HepG2 (cell line): ENCODE data around the gene SLC11A1. TPM values are rescaled to one million over a fixed set of nuclear protein-coding genes. Genes with fewer than 3 reads are reported as not detected.

Experiments used
- CHD4 ChIP-seq: fragments of 200-600 bp; sonication (generic); IDR thresholded peaks from 2 replicates; pipeline ENCODE4 v1.7.0; 2017; ENCODE audit warnings: mild to moderate bottlenecking, low read length, borderline replicate concordance
- DMAP1 ChIP-seq: IDR thresholded peaks from 2 replicates; pipeline ENCODE4 v1.6.1; 2016
- FOSL1 ChIP-seq: sonication (generic); formaldehyde crosslinking; IDR thresholded peaks from 2 replicates; pipeline ENCODE4 v1.9.0; 2021; ENCODE audit warnings: missing genetic modification reagents, borderline replicate concordance
- GATAD1 ChIP-seq: IDR thresholded peaks from 2 replicates; pipeline ENCODE4 v1.6.1; 2016; ENCODE audit warnings: missing genetic modification reagents, missing compliant biosample characterization
- JUND ChIP-seq: sonication (generic); formaldehyde crosslinking; IDR thresholded peaks from 2 replicates; pipeline ENCODE4 v1.8.0; 2022; ENCODE audit warnings: mild to moderate bottlenecking, missing genetic modification reagents
- MED1 ChIP-seq: sonication (generic); formaldehyde crosslinking; IDR thresholded peaks from 2 replicates; pipeline ENCODE4 v1.4.0; 2020; ENCODE audit warnings: missing genetic modification reagents
- MED8 ChIP-seq: sonication (generic); formaldehyde crosslinking; IDR thresholded peaks from 2 replicates; pipeline ENCODE4 v1.8.1; 2023; ENCODE audit warnings: mild to moderate bottlenecking, missing genetic modification reagents; ENCODE audit not compliant: insufficient replicate concordance
- MEF2D ChIP-seq: sonication (generic); formaldehyde crosslinking; IDR thresholded peaks from 2 replicates; pipeline ENCODE4 v1.5.1; 2020; ENCODE audit warnings: mild to moderate bottlenecking, missing genetic modification reagents
- POLR2A ChIP-seq, 2 experiments: IDR thresholded peaks; 2 replicates each; pipeline ENCODE4 v1.6.1; 2011; ENCODE audit warnings: low read depth in 2 of 2, low read length in 2 of 2, mild to moderate bottlenecking in 1 of 2, moderate library complexity in 1 of 2; ENCODE audit not compliant: insufficient read depth in 1 of 2
- RFXANK ChIP-seq: IDR thresholded peaks from 2 replicates; pipeline ENCODE4 v1.6.1; 2016
- RXRA ChIP-seq: sonication (generic); formaldehyde crosslinking; IDR thresholded peaks from 2 replicates; pipeline ENCODE4 v1.5.1; 2020; ENCODE audit warnings: missing genetic modification reagents
- SMARCE1 ChIP-seq: fragments of 450-650 bp; IDR thresholded peaks from 2 replicates; pipeline ENCODE4 v1.6.1; 2017; ENCODE audit warnings: borderline replicate concordance
- SPEN ChIP-seq: sonication (generic); formaldehyde crosslinking; IDR thresholded peaks from 2 replicates; pipeline ENCODE4 v1.5.1; 2020; ENCODE audit warnings: low read depth, mild to moderate bottlenecking, missing genetic modification reagents
- XRCC5 ChIP-seq: fragments of 200-400 bp; formaldehyde crosslinking; optimal IDR thresholded peaks from 2 replicates; pipeline ENCODE3; 2017; ENCODE audit warnings: mild to moderate bottlenecking, low read length
- ZC3H4 ChIP-seq: sonication (generic); formaldehyde crosslinking; IDR thresholded peaks from 2 replicates; pipeline ENCODE4 v1.4.0; 2020; ENCODE audit warnings: missing genetic modification reagents, borderline replicate concordance
- ZNF12 ChIP-seq: sonication (generic); formaldehyde crosslinking; IDR thresholded peaks from 2 replicates; pipeline ENCODE4 v1.5.0; 2020; ENCODE audit warnings: missing genetic modification reagents
- ZNF558 ChIP-seq: sonication (generic); formaldehyde crosslinking; IDR thresholded peaks from 2 replicates; pipeline ENCODE4 v1.9.0; 2022; ENCODE audit warnings: mild to moderate bottlenecking, missing genetic modification reagents, borderline replicate concordance
- ZNF563 ChIP-seq: sonication (generic); formaldehyde crosslinking; IDR thresholded peaks from 2 replicates; pipeline ENCODE4 v1.8.0; 2022; ENCODE audit warnings: mild to moderate bottlenecking, moderate library complexity, missing genetic modification reagents
- ZNF660 ChIP-seq: sonication (generic); formaldehyde crosslinking; IDR thresholded peaks from 2 replicates; pipeline ENCODE4 v1.5.1; 2020; ENCODE audit warnings: mild to moderate bottlenecking, low read depth, missing genetic modification reagents, borderline replicate concordance
- ZNF879 ChIP-seq: sonication (generic); formaldehyde crosslinking; IDR thresholded peaks from 2 replicates; pipeline ENCODE4 v1.8.1; 2023; ENCODE audit warnings: missing genetic modification reagents
- polyA plus RNA-seq, 8 experiments: library from polyadenylated mRNA; depleted of rRNA in 3 of 8; stranded (reverse) in 7 of 8; unstranded in 1 of 8; fragments of >200 nt; fragmentation: Illumina TruSeq in 4 of 8; extraction: Trizol in 4 of 8; gene quantifications; 2 replicates each; pipeline versions ENCODE4 v1.2.1 to v1.2.3, GENCODE V29; 2011 to 2016; ENCODE audit warnings: low read depth in 4 of 8, missing spikeins in 1 of 8, mixed read lengths in 1 of 8; ENCODE audit not compliant: insufficient read depth in 1 of 8
- total RNA-seq, 5 experiments: library from RNA; depleted of rRNA; stranded (reverse); fragments of >200 nt; fragmentation: Illumina TruSeq; extraction: Trizol; gene quantifications; 2 replicates each; pipeline ENCODE4 v1.2.3, GENCODE V29; 2016; ENCODE audit warnings: low read depth in 1 of 5
- TF ChIP-seq, protein P1 (sequence below): sonication (generic); formaldehyde crosslinking; IDR thresholded peaks from 2 replicates; pipeline ENCODE4 v1.9.0; 2021; ENCODE audit warnings: mild to moderate bottlenecking, missing genetic modification reagents
- TF ChIP-seq, protein P2 (sequence below): IDR thresholded peaks from 2 replicates; pipeline ENCODE4 v1.4.0; 2020; ENCODE audit warnings: mild to moderate bottlenecking, missing genetic modification reagents

SLC11A1 gene
- total and polyA plus RNA-seq, 2 of the 13 experiments (the other 11 are each of a cell fraction or from before 2014, with no cell fraction given): 0.33 to 2.3 TPM

DNA sequence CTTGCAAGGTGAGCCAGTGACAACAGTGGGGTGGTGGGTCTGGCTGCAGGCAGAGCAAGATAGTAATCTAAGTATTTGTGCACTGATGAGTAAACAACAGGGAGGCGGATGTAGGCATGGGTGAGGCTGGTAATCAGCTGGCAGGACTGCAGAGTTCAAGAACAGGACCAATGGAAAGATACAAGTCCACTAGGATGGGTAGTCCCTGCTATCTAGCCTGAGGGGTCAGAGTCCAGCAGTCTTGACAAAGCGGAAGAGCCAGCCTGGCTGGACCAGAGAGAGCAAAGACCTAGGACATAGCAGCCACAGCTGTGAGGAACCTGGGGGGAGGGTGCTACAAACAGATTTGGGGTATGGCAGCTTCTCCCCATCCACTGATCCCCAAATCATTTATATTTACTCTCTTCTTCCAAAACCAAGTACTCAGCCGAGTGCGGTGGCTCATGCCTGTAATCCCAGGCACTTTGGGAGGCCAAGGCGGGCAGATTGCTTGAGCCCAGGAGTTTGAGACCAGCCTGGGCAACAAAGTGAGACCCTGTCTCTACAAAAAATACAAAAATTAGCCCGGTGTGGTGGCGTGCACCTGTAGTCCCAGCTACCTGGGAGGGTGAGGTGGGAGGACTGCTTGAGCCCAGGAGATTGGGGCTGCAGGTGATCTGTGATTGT lies 62.8 kb downstream of the SLC11A1 start (continued):
- TF ChIP-seq, protein P1, sequence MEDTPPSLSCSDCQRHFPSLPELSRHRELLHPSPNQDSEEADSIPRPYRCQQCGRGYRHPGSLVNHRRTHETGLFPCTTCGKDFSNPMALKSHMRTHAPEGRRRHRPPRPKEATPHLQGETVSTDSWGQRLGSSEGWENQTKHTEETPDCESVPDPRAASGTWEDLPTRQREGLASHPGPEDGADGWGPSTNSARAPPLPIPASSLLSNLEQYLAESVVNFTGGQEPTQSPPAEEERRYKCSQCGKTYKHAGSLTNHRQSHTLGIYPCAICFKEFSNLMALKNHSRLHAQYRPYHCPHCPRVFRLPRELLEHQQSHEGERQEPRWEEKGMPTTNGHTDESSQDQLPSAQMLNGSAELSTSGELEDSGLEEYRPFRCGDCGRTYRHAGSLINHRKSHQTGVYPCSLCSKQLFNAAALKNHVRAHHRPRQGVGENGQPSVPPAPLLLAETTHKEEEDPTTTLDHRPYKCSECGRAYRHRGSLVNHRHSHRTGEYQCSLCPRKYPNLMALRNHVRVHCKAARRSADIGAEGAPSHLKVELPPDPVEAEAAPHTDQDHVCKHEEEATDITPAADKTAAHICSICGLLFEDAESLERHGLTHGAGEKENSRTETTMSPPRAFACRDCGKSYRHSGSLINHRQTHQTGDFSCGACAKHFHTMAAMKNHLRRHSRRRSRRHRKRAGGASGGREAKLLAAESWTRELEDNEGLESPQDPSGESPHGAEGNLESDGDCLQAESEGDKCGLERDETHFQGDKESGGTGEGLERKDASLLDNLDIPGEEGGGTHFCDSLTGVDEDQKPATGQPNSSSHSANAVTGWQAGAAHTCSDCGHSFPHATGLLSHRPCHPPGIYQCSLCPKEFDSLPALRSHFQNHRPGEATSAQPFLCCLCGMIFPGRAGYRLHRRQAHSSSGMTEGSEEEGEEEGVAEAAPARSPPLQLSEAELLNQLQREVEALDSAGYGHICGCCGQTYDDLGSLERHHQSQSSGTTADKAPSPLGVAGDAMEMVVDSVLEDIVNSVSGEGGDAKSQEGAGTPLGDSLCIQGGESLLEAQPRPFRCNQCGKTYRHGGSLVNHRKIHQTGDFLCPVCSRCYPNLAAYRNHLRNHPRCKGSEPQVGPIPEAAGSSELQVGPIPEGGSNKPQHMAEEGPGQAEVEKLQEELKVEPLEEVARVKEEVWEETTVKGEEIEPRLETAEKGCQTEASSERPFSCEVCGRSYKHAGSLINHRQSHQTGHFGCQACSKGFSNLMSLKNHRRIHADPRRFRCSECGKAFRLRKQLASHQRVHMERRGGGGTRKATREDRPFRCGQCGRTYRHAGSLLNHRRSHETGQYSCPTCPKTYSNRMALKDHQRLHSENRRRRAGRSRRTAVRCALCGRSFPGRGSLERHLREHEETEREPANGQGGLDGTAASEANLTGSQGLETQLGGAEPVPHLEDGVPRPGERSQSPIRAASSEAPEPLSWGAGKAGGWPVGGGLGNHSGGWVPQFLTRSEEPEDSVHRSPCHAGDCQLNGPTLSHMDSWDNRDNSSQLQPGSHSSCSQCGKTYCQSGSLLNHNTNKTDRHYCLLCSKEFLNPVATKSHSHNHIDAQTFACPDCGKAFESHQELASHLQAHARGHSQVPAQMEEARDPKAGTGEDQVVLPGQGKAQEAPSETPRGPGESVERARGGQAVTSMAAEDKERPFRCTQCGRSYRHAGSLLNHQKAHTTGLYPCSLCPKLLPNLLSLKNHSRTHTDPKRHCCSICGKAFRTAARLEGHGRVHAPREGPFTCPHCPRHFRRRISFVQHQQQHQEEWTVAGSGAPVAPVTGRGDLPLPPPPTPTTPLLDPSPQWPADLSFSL (CRISPR knock-in tag): no peak
- TF ChIP-seq RXRA (peak; percentile 96), POLR2A (IDR thresholded peaks at IDR 0.05; ENCODE audit: insufficient read depth in 1 of 2, low read depth in 2 of 2, low read length in 2 of 2) (peak in 1 of 2 experiments; percentile 34; a peak in 2 of 4 replicates), ZNF563 (peak; percentile 29; the same call in 1 of the 2 replicates), MED1 (CRISPR knock-in tag) (peak; percentile 99), SPEN (peak; percentile 91; the same call in 1 of the 2 replicates), ZNF660 (CRISPR knock-in tag) (no peak), MED8 (CRISPR knock-in tag) (peak; percentile 79), MEF2D (CRISPR knock-in tag) (peak; percentile 91; the same call in 1 of the 2 replicates), ZNF879 (no peak), ZC3H4 (no peak), SMARCE1 (no peak), DMAP1 (CRISPR knock-in tag) (peak; percentile 86), JUND (CRISPR knock-in tag) (peak; percentile 82; the same call in 1 of the 2 replicates), ZNF12 (CRISPR knock-in tag) (peak; percentile 69; the same call in 1 of the 2 replicates), GATAD1 (CRISPR knock-in tag) (peak; percentile 76), RFXANK (no peak; the same call in 1 of the 2 replicates), XRCC5 (peak; percentile 95), FOSL1 (CRISPR knock-in tag) (no peak; the same call in 1 of the 2 replicates), CHD4 (no peak), ZNF558 (peak; percentile 28; the same call in 1 of the 2 replicates)
- TF ChIP-seq, protein P2, sequence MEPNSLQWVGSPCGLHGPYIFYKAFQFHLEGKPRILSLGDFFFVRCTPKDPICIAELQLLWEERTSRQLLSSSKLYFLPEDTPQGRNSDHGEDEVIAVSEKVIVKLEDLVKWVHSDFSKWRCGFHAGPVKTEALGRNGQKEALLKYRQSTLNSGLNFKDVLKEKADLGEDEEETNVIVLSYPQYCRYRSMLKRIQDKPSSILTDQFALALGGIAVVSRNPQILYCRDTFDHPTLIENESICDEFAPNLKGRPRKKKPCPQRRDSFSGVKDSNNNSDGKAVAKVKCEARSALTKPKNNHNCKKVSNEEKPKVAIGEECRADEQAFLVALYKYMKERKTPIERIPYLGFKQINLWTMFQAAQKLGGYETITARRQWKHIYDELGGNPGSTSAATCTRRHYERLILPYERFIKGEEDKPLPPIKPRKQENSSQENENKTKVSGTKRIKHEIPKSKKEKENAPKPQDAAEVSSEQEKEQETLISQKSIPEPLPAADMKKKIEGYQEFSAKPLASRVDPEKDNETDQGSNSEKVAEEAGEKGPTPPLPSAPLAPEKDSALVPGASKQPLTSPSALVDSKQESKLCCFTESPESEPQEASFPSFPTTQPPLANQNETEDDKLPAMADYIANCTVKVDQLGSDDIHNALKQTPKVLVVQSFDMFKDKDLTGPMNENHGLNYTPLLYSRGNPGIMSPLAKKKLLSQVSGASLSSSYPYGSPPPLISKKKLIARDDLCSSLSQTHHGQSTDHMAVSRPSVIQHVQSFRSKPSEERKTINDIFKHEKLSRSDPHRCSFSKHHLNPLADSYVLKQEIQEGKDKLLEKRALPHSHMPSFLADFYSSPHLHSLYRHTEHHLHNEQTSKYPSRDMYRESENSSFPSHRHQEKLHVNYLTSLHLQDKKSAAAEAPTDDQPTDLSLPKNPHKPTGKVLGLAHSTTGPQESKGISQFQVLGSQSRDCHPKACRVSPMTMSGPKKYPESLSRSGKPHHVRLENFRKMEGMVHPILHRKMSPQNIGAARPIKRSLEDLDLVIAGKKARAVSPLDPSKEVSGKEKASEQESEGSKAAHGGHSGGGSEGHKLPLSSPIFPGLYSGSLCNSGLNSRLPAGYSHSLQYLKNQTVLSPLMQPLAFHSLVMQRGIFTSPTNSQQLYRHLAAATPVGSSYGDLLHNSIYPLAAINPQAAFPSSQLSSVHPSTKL: peak; percentile 99
